HepG2 (cell line): Measurements from ENCODE around the gene AKAP7.

Source experiments
- ATF2 ChIP-seq: sonication (generic); formaldehyde crosslinking; IDR thresholded peaks from 2 replicates; pipeline ENCODE4 v1.4.0; 2020; ENCODE audit warnings: missing genetic modification reagents
- JUNB ChIP-seq: sonication (generic); formaldehyde crosslinking; IDR thresholded peaks from 2 replicates; pipeline ENCODE4 v1.8.0; 2022; ENCODE audit warnings: missing genetic modification reagents, mild to moderate bottlenecking, borderline replicate concordance
- TAF1 ChIP-seq: sonication (generic); formaldehyde crosslinking; IDR thresholded peaks from 2 replicates; pipeline ENCODE4 v1.4.0; 2020; ENCODE audit warnings: missing genetic modification reagents
- ZNF235 ChIP-seq: sonication (generic); formaldehyde crosslinking; IDR thresholded peaks from 2 replicates; pipeline ENCODE4 v1.8.1; 2023; ENCODE audit warnings: mild to moderate bottlenecking, missing genetic modification reagents, borderline replicate concordance
- ZNF484 ChIP-seq: sonication (generic); formaldehyde crosslinking; IDR thresholded peaks from 2 replicates; pipeline ENCODE4 v1.5.1; 2020; ENCODE audit warnings: mild to moderate bottlenecking, low read depth, missing genetic modification reagents, borderline replicate concordance

GRCh38 chr6:131173680-131174079, 38.4 kb downstream of the AKAP7 start:
- TF ChIP-seq TAF1, result no peak
- no peak for TF ChIP-seq JUNB (CRISPR knock-in tag)
- no peak for TF ChIP-seq ATF2
- no peak for TF ChIP-seq ZNF235 (CRISPR knock-in tag)
- no peak for TF ChIP-seq ZNF484 (CRISPR knock-in tag)
